GM13976 (cell line): ENCODE measurements around the gene RNF133.

Experiments used
- DNase-seq: peaks from one replicate; pipeline ENCODE4 v3.0.0; 2012; ENCODE audit warnings: low spot score
- in situ Hi-C: fragments of 300-500 bp; cut with MboI; formaldehyde crosslinking; loops from one replicate; pipeline ENCODE4 v1.12.0; 2022; ENCODE audit warnings: low sequenced_read_pairs, mixed read lengths, inconsistent platforms; ENCODE audit not compliant: unreplicated experiment
- TF ChIP-seq, protein P1 (sequence below): IDR thresholded peaks from 2 replicates; pipeline ENCODE4 v1.5.1; 2012; ENCODE audit warnings: borderline replicate concordance, mild to moderate bottlenecking; ENCODE audit not compliant: insufficient read depth; ENCODE audit errors: extremely low read depth, missing control alignments, control extremely low read depth

The RNF133 gene

DNA sequence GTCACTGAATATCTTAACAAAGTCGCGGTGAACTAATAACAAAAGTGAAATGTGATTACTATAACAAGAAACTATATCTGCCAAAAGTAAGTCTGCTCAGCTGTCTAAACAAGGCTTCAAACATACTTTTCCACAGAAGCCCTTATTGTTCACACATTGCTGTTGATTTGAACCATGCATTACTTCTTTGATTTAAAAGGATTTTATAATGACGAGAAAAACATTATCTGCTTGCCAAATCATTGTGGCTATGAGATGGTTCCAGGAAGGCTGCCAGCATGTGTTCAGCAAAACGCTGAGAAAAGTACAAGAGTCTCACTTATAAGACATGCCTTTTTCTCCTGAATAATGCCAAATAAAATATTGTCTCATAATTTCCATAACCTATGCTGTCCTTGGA is 24.4 kb downstream of the RNF133 start:
- TF ChIP-seq, protein P1, sequence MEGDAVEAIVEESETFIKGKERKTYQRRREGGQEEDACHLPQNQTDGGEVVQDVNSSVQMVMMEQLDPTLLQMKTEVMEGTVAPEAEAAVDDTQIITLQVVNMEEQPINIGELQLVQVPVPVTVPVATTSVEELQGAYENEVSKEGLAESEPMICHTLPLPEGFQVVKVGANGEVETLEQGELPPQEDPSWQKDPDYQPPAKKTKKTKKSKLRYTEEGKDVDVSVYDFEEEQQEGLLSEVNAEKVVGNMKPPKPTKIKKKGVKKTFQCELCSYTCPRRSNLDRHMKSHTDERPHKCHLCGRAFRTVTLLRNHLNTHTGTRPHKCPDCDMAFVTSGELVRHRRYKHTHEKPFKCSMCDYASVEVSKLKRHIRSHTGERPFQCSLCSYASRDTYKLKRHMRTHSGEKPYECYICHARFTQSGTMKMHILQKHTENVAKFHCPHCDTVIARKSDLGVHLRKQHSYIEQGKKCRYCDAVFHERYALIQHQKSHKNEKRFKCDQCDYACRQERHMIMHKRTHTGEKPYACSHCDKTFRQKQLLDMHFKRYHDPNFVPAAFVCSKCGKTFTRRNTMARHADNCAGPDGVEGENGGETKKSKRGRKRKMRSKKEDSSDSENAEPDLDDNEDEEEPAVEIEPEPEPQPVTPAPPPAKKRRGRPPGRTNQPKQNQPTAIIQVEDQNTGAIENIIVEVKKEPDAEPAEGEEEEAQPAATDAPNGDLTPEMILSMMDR = no peak
- in situ Hi-C loops = no loop called here
- no peak for DNase-seq

DNA sequence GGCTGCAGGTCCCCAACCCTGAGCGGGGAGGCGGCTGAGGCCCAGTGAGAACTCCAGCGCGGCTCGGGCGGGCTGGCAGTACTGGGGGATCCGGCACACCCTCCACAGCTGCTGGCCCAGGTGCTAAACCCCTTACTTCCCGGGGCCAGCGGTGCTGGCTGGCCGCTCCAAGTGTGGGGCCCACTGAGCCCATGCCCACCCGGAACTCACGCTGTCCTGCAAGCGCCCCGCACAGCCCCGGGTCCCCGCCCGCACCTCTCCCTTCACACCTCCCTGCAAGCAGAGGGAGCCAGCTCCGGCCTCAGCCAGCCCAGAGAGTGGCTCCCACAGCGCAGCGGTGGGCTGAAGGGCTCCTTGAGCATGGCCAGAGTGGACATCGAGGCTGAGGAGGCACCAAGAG is 25.0 kb downstream of the RNF133 start:
- no peak for DNase-seq
- TF ChIP-seq, protein P1 = no peak
- in situ Hi-C loops = no loop called here

DNA sequence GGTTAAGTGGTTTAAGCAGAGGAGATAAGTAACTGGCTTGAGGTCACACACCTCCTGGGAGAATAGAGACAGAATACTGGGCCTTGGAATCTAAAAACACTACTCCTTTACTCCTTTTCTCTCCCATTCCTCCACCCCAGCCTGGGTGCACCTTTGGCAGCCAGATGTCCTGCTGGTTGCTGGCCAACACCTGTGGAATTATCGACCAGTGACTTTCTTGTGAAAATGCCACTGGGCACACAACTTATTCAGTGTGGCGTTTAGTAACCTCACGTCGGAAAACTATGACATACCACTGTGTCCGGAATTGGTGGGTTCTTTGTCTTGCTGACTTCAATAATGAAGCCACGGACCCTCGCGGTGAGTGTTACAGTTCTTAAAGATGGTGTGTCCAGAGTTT is 26.4 kb downstream of the RNF133 start:
- in situ Hi-C loops = no loop called here
- DNase-seq = no peak
- TF ChIP-seq, protein P1 = no peak

DNA sequence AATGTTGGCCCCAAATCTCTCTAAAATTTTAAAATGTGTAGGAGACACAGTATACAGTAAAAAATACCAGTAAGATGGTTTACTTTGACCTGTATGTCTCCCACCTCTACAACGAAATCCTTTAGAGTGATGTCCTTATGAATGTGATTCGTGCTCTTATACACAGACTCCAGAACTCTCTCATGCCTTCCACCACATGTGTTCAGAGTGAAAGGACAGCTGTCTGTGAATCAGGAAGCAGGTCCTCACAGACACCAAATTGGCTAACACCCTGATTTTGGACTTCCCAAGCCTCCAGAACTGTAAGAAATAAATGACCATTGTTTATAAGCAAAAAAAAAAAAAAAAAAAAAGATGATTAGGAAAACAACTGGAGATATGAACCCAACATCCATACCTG is 35.2 kb downstream of the RNF133 start:
- in situ Hi-C loops = no loop called here
- no peak for DNase-seq
- TF ChIP-seq, protein P1 = no peak

DNA sequence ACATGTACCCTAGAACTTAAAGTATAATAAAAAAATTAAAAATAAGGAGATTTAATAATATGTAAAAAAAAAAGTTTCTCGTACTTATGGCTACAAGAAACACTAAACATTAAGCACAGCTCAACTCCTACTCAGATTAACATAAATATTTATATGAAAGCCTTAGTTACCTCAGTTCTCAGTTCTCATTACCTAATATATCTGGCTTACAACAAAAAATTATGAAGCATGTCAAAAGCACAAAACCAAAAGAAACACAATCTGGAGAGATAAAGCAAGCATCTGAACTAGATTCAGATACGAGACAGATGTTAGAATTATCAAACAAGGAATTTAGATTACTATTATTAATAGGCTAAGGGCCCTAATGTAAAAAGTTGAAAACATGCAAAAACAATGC is 40.1 kb downstream of the RNF133 start:
- no peak for DNase-seq
- TF ChIP-seq, protein P1 = no peak
- in situ Hi-C loops = no loop called here

DNA sequence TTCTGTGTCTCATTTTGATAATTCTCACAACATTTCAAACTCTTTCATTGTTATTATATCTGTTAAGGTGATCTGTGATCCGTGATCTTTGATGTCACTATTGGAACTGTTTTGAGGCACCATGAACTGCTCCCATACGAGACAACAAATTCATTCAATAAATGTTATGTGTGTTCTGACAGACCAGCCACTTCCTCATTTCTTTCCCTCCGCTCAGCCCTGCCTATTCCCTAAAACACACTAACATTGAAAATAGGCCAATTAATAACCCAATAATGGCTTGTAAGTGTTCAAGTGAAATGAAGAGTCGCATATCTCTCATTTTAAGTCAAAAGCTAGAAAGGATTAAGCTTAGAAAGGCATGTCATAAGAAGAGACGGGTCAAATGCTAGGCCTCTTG is 45.2 kb downstream of the RNF133 start:
- in situ Hi-C loops = no loop called here
- no peak for DNase-seq
- TF ChIP-seq, protein P1 = no peak

DNA sequence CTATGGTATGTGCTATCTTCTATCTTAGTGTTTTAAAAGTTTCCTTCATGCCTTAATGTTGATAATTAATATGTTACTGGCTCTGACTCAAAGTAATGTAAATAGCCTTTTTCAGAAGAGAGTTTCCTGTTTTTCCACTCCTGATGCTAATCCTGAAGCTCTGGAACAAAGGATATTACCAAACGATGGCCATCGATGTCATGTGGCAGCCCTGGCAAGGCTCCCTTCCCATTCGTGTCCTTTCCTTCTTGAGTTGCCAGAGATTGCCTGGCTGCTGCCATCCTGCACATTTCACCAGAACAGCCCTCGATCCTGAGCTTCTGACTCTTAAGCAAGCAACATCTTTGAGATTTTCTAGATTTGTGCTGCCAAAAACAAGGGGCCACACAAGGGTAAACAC is 46.0 kb downstream of the RNF133 start:
- in situ Hi-C loops = no loop called here

More for the DNA sequence above, 46.0 kb downstream of the RNF133 start:
- DNase-seq = no peak
- TF ChIP-seq, protein P1 = no peak
